HG03469 (cell line): ENCODE data around the gene TM7SF2.

Experiments used
- ATAC-seq: cut with Tn5 transposase; IDR thresholded peaks from one replicate; pipeline ENCODE4 v1.9.1; 2021; ENCODE audit warnings: mild to moderate bottlenecking, moderate library complexity, moderate number of reproducible peaks; ENCODE audit not compliant: unreplicated experiment

TM7SF2 gene

DNA sequence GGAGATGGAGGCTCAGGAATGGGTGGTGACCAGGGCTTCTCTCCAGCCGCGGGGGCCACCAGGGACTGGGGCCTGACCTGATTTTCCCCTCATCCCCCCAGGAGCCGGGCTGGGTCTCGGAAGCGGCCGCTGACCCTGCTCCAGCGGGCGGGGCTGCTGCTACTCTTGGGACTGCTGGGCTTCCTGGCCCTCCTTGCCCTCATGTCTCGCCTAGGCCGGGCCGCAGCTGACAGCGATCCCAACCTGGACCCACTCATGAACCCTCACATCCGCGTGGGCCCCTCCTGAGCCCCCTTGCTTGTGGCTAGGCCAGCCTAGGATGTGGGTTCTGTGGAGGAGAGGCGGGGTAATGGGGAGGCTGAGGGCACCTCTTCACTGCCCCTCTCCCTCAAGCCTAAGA lies 23.8 kb upstream of the TM7SF2 start:
- ATAC-seq, result no peak

DNA sequence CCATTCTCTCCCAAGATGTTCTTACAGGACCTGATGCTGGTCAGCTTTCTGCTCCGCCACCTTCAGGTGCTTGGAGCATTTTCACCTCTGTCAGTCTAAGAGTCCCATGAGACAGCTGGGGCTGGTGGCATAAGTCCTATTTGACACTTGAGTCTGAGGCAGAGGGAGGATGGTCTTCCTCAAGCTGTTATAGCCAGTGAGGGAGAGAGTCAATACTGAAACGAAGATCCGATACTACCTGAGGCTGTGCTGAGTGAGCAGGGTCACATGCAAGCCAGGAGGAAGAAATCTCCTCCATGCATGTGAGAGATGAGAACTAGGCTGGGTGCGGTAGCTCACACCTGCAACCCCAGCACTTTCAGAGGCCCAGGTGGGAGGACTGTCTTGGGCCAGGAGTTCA lies 22.1 kb upstream of the TM7SF2 start:
- no peak for ATAC-seq

DNA sequence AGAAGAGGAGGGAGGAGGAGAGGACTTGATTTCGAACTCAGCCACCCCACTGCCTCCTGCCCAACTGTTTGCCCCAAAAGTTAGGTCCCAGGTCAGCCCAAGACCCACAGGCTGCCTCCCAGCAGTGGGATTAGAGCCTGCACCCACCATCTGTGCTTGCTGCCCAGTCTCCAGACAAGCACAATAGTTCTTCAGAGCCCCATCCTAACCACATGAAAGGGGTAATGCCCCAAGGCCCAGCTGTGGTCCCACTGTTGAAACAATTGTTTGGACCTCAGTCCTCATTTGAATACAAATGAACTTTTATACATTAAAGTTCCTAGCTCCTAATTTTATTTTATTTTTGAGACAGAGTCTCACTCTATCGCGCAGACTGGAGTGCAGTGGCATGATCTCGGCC lies 21.0 kb upstream of the TM7SF2 start:
- no peak for ATAC-seq

DNA sequence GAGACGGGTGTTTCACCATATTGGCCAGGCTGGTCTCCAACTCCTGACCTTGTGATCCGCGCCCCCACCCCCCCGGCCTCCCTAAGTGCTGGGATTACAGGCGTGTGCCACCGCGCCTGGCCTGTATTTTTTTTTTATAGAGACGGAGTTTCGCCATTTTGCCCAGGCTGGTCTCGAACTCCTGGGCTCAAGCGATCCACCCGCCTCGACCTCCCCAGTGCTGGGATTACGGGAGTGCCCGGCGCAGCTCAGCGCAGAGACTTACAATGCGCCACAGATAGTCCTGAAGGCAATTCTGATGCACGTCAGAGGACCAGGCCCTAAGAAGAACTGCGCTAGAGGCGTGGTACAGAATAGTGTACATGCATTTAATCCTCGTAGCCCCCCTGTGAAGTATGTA lies 16.2 kb upstream of the TM7SF2 start:
- no peak for ATAC-seq

DNA sequence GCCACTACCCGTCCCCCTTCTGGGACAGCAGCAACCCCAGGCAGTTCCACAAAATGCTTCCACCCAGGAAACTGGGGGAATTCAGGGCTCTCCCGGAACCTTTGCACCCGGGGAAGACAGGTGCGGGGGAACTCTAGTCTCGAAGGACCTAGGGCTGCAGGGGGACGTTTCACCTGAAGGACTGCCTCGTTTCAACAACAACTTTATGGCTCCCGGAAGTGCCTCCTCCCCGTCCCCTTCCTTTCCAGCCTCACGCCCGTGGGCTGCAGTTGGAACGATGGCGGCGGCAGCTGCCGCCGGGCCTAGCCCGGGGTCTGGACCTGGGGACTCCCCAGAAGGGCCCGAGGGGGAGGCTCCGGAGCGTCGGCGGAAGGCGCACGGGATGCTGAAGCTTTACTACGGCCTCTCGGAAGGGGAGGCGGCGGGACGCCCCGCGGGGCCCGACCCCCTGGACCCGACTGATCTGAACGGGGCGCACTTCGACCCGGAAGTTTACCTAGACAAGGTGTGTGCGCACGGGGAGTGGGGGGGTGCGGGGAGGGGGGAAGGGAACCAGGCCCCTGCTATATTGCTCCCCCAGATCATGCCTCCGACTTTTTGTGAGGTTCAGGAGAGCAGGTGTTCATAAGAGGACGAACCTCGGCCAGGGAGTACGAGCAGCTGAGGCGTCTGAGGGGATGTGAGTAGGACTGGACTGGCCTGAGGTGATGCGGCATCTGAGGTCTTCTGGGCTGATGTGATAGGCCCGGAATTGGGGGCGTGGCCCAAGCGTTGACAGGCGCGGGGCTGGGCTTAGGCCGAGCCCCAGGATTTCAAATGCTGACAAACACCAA lies 15.5 kb upstream of the TM7SF2 start, which contains the start of gene VPS51:
Gene VPS51, plus strand, starts transcription at position 241 of the 833 bp plus-strand sequence. Its CDS starts 37 bp downstream, at position 278.
- ATAC-seq, result peak; percentile 50

DNA sequence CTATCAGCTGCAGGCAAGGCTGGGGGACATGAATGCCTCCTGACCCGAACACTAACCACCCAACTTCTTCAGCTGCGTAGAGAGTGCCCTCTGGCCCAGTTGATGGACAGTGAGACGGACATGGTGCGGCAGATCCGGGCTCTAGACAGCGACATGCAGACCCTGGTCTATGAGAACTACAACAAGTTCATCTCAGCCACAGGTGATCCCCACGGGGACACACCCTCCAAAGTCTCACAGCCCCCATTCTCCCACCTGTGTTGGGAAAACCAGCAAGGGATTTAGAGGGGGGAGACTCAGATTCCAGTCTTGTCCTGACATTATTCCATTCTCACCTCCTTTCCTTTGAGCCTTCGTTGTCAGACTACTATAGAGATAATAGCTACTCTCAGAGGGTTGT lies 14.7 kb upstream of the TM7SF2 start:
- no peak for ATAC-seq

DNA sequence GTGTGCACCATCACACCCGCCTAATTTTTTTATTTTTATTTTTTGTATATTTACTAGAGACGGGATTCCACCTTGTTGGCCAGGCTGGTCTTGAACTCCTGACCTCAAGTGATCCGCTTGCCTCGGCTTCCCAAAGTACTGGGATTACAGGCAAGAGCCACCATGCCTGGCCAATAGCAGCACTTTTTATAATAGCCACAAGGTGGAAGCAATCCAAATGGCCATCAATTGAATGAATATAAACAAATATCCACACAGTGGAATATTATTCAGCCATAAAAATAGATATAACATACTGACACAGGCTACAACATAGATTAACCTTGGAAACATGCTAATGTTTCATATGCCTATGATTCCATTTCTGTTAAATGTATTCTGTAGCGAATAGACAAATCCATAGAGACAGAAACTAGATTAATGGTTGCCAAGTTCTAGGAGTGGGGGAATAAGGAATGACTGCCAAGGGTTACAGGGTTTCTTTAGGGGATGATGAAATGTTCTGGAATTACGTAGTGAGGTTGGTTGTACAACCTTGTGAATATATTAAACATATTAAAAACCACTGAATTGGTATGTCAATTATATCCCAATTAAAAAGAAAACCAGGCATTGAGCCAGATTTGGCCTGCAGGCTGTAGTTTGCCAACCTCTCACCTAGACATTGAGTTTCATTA lies 10.9 kb upstream of the TM7SF2 start:
- no peak for ATAC-seq

DNA sequence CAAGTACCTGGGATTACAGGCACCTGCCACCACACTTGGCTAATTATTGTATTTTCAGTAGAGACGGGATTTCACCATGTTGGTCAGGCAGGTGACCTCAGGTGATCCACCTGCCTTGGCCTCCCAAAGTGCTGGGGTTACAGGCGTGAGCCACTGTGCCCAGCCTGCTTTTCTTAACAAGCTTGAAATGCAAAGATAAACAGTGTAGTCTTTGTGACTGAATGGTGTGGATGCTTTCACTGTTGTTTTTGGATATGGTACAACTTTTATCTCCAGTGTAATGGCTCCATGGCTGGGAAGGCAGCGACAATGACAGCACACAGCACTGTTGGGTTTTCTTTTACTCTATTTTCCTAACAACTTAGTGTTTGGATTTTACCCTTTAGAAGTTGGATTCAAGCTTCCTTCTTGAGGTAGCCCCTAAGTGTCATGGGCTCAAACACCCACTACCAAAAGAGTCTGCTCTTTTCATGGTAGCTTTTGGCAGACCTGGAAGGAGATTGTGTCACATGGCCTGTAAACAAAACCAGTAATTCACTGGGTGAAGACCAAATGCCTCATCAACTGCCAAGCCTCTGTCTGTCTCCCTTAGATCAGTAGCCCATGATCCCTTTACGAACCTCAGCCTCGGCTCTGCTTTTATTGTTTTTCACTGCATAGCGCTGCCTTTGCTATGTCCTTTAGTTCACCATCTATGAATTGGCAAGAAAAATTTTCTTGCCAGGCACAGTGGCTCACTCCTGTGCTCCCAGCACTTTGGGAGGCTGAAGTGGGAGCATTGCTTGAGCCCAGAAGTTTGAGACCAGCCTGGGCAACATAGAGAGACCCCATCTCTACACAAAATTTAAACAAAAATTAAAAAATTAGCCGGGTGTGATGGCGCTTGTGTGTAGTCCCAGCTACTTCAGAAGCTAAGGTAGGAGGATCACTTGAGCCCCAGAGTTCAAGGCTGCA lies 9.3 kb upstream of the TM7SF2 start:
- no peak for ATAC-seq

DNA sequence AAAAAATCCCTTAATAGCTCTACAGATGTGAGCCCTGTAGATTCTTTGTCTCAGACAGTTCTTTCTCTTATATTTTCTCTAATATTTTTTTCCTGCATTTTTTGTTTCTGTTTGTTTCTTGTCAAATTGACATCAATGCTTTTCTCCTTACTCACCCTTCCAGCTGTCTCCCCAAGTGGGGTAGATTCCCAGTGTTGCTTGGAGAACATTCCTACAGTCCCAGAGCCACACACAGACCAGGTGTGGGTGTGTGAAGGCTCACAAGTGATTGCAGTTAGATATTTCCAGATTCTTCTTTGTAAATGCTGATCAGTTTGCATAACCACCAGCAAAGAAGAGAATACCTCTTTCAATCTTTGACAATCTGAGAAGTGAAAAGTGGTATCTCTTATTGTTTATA lies 8.2 kb upstream of the TM7SF2 start:
- ATAC-seq, result no peak

DNA sequence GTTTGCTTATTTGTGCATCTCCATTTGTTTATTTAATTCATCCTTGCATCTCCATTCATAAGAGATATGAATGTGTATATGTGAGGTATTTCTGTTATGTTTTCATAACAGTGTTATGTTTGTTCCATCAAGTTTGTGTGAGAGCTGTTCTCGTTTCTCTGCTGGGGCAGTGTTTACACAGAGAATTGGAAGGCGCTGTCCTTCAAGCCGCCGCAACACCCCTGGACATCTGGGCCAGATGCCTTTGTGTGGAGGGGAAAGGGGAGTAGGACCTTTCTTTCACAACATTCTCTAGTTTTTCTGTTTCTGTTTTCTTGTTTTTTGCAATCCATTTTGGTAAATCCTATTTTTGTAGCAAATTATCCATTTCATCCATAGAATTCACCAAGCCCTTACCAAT lies 7.0 kb upstream of the TM7SF2 start:
- no peak for ATAC-seq

DNA sequence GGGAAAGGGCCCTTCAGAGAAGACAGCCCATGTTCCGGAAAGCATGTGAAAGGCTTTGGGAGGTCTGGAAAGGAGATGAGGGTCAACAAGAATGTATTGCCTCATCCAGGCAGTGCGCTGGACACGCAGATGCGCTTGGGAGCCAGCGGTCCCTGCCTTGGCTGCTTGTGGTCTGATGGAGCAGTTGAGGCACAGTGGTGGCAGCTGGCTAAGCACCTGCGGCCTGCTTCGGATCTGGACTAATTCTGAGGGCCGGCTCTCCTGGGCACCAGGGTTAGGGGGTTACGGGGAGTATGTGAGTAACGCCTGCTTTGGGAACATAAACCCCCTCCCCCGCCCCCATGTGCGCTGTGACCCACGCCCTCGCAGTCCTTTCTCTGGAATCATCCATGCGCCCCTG lies 4.6 kb upstream of the TM7SF2 start:
- ATAC-seq, result no peak

DNA sequence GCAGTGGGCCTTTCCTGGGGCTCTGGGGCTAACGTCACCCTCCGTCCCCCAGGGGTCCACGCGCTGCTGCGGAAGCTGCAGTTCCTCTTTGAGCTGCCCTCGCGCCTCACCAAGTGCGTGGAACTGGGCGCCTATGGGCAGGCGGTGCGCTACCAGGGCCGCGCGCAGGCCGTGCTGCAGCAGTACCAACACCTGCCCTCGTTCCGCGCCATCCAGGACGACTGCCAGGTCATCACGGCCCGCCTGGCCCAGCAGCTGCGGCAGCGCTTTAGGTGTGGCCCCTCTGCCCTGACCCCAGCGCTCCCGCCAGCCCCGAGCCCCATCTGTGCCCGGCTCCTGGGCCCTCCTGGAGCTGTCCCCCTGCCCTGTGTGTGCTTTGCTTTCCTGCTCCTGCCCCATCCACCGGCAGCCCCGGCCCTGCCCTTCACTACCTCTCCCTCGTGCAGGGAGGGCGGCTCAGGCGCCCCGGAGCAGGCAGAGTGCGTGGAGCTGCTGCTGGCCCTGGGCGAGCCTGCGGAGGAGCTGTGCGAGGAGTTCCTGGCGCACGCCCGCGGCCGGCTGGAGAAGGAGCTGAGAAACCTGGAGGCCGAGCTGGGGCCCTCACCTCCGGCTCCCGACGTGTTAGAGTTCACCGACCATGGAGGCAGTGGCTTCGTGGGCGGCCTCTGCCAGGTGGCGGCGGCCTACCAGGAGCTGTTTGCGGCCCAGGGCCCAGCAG lies 3.8 kb upstream of the TM7SF2 start:
- ATAC-seq, result no peak

DNA sequence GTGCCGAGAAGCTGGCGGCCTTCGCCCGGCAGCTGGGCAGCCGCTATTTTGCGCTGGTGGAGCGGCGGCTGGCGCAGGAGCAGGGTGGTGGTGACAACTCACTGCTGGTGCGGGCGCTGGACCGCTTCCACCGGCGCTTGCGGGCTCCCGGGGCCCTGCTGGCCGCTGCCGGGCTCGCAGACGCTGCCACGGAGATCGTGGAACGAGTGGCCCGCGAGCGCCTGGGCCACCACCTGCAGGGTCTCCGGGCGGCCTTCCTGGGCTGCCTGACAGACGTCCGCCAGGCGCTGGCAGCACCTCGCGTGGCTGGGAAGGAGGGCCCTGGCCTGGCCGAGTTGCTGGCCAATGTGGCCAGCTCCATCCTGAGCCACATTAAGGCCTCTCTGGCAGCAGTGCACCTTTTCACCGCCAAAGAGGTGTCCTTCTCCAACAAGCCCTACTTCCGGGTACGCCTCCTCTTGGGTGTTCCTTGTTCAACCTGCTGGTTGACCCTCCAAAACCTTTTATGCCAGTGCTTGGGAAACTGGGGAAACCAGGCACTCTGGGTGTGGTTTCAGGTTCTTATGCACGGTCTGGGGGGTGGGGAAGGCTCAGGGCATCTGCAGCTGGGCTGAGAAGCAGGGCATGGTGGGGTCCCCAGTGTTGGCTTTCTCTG lies 3.1 kb upstream of the TM7SF2 start:
- no peak for ATAC-seq

DNA sequence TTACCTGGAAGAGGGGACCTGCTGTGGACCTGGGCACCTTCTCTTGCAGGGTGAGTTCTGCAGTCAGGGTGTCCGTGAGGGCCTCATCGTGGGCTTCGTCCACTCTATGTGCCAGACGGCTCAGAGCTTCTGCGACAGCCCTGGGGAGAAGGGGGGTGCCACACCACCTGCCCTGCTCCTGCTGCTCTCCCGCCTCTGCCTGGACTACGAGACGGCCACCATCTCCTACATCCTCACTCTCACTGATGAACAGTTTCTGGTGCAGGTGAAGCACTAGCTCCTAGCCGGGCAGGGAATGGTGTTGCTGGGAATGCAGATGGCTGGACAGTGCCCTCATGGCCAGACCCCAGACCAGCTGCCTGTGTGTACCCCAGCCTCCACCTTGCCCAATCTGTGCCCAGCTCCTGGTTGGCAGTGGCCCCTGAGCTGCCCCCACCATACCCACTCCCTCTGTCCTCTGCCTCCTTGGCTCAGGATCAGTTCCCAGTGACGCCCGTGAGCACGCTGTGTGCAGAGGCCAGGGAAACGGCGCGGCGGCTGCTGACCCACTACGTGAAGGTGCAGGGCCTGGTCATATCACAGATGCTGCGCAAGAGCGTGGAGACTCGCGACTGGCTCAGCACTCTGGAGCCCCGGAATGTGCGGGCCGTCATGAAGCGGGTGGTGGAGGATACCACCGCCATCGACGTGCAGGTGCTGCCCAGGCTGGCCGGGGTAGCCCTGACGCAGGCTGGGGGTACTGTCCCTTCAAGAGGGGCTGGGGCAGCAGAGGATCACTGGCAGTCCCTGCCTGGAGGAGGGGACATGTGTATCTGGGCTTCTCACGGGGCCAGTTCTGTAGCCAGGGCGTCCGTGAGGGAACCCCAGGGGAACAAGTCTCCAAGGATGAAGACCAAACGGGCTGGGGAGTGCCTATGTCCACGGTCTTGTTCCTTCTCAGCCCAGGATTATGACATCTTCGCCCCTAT lies 2.2 kb upstream of the TM7SF2 start:
- ATAC-seq, result no peak

DNA sequence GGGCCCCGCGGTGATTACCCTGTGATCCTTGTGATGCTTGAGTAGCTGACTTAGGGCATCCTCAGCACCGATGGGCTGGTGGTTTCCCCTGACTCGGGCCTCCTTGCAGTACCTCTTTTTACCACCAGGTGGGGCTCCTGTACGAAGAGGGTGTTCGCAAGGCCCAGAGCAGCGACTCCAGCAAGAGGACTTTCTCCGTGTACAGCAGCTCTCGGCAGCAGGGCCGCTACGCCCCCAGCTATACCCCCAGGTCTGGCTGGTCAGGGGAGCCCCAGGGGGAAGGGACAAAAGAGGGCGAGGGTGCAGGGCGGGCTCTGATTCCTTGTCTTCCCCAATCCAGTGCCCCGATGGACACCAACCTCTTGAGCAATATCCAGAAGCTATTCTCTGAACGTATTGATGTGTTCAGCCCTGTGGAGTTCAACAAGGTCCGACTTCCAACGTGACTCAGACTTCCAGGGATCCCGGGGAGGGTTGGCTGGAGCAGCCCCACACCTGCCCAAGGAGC lies 1.3 kb upstream of the TM7SF2 start:
- no peak for ATAC-seq

DNA sequence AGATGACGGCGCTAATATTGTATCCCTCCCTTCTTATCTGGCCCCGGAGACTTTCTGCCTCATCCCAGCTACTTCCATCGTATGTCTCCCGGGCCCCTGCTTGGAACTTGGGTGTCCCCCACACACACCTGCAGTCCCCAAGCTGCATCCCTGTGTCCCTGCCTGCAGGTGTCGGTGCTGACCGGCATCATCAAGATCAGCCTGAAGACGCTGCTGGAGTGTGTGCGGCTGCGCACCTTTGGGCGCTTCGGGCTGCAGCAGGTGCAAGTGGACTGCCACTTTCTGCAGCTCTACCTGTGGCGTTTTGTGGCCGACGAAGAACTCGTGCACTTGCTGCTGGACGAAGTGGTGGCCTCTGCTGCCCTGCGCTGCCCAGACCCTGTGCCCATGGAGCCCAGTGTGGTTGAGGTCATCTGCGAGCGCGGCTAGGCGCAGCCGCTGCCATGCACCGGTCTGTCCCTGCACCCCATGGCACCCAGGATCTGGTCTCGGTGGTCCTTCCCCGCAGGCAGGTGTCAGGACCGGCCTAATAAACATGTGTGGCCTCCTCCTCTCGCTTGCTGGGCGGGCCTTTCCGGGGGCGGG lies 421 bp upstream of the TM7SF2 start:
- no peak for ATAC-seq

DNA sequence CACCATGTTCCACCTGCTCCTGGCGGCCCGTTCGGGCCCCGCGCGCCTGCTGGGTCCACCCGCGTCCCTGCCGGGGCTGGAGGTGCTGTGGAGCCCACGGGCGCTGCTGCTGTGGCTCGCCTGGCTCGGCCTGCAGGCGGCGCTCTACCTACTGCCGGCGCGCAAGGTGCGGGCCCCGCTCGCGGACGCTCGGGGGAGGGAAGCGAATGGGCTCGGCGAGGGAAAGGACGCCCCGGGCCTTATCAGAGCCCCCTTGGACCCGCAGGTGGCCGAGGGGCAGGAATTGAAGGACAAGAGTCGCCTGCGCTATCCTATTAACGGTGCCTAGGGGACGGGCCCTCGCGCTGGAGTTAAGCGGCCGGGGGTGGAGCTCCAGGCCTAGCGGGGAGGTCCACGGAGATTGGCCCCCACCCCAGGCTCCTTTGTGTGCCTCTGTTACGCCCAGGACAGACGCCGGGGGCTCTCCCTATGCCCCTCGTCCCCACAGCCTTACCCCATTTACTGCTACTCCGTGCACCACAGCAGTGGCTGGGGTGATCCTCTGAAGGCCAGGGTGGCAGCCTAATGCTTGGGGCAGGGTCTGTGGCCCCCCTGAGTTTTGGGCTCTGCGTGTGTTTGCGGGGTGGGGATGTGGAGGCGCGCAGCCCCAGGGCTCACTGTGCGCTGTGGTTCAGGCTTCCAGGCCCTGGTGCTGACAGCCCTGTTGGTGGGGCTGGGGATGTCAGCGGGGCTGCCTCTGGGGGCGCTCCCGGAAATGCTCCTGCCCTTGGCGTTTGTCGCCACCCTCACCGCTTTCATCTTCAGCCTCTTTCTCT lies 1.1 kb downstream of the TM7SF2 start:
- ATAC-seq, result no peak

DNA sequence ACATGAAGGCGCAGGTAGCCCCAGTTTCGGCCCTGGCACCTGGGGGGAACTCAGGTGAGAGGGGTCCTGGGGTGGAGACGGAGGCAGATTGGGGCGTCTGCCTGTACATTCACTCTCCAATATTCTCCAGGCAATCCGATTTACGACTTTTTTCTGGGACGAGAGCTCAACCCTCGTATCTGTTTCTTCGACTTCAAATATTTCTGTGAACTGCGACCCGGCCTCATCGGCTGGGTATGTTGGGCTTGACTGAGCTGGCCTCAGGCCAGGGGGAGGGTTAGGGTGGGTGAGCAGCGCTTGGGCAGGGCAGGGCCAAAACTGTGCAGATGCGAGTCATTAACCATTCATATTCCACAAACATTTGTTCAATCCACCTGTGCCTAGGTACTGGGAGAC lies 1.7 kb downstream of the TM7SF2 start:
- ATAC-seq, result no peak
